Renal cortex interstitium (tissue), 11 donors: Measurements from ENCODE around the gene GPD1L. TPM values are rescaled to one million over a fixed set of nuclear protein-coding genes. Genes with fewer than 3 reads are reported as not detected.
"Not testable (repeated sequence)": the region's sequence is repeated elsewhere in the genome, so short reads cannot be mapped to it uniquely, and the experiment has no call there.

Experiments
- DNase-seq, 11 donors: peaks; one replicate each; pipeline ENCODE4 v3.0.0-alpha.2; 2013; ENCODE audit warnings: low read depth in 9 of 11, low spot score in 4 of 11; ENCODE audit errors: extremely low read depth in 1 of 11
- polyA plus RNA-seq, 3 donors: library from polyadenylated mRNA; unstranded; fragments of 120-200 nt; gene quantifications; one replicate each; pipeline ENCODE4 v1.2.1, GENCODE V29; 2013; ENCODE audit not compliant: insufficient read length in 3 of 3

GPD1L gene
- polyA plus RNA-seq, 3 donors, result 17.0 to 18.3 (median 17.9) TPM

- no peak for DNase-seq
These were observed 51.3 kb downstream of the GPD1L start for GRCh38 chr3:32157600-32158264.

DNA sequence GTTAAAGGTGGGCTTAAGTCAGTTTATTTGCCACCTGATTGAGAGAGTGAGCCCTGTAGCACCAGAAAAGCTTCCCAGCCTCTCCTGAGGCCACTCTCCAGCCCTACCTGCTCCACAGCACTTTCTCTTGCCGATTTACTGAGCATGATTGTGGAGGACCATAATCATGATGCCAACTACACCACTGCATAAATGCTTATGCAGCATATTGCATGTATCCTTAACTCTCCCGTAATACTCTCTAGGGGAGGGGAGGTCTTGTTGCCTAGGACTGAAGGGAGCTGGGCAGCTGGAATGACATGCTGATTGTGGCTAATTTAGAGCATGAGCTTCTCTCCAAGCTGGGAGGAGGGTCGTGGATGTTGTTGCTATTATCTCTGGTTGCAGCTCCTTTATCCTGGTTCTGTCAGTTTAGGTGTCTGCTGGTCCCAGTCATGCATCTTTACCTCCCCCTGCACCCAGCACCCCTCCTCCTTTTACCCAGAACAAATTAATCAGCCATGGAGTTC lies 54.3 kb downstream of the GPD1L start:
- no peak for DNase-seq

- no peak for DNase-seq
These were observed 59.0 kb downstream of the GPD1L start for GRCh38 chr3:32165442-32165841.

- no peak for DNase-seq
These were observed 60.2 kb downstream of the GPD1L start for GRCh38 chr3:32166654-32167053.

- DNase-seq, result no peak
These were observed 66.0 kb downstream of the GPD1L start for GRCh38 chr3:32172420-32172819.

- DNase-seq, result peak in 5 of 11 donors; percentile 26 to 64 (median 54)
These were observed 69.3 kb downstream of the GPD1L start for GRCh38 chr3:32175607-32176197.

GRCh38 chr3:32176989-32177701 lies 70.7 kb downstream of the GPD1L start:
- no peak for DNase-seq

DNA sequence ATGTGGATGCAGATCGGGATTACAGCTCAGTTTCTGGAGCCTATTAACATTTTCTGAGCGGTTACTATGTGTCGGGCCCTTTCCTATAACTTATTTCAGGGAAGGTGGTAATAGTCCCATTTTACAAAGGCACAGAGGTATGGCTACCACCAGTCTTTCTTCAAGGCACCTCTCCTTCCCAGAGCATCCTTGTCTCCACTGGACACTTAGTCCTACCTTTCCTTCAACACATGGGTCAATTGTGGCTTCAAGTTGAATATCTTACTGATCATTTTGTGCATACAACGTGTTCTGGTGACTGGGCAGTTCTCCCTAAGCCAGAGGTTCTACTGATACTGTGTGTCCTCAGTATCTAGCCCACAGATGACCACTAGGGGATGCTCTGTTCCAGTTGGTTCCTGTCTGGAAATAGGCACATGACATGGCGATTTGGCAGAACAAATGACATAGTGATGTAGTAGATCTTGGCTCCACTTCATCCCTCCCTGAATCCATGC lies 71.3 kb downstream of the GPD1L start:
- peak in 5 of 11 donors; percentile 42 to 62 (median 52) for DNase-seq

DNA sequence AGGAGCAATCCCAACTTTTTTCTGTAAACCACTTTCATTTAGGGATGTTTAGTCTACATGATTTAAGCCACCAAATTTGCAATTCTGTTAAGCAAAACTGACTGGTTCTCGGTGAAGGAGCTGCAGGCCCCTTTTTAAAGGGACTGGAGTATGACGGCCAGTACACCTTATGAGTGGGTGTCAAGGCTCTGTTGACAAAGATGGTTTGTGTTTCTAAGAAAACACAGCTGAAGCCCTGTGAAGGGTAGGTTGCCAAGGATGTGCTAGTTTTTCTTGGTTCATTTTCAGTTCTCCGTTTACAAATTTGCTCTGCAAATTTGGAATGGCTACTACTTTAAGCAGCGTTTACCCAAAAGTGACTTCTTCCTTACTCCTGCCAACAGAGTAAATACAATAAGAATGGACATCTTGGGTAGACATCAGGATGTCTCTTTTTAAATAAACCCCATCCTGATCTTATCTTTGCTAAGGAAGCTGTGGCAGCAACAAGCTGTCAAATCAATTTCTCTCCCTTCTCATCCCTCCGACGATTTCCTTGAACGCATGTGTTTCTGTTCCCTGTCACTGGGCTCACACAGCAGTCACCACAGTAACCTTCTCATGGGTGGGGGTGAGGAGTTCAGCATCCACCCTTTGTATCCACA lies 73.8 kb downstream of the GPD1L start:
- DNase-seq, result no peak

GRCh38 chr3:32181365-32181764 lies 74.9 kb downstream of the GPD1L start:
- DNase-seq, result peak in 3 of 11 donors; percentile 38 to 63 (median 54)

- DNase-seq, result no peak
These were observed 75.4 kb downstream of the GPD1L start for GRCh38 chr3:32181796-32182195.

GRCh38 chr3:32184187-32184730 lies 77.8 kb downstream of the GPD1L start:
- DNase-seq, result no peak

DNA sequence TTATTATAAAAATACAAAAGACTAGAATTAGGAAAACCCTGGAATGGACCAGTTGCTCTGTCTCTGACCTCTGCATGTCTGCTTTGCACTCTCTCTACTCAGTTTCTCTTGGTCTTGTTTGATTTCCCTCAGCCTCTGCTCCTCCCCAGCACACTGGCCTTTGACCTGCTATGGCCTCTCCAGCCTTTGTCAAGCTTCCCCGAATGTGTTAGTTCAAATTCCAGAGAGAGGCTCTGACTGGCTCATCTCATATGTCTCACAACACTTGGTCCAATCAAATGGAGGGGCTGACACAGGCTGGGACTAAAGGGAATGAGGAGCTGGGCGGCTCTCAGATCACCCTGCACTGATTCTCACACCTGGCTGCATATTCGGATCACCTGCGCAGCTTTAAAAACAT lies 79.7 kb downstream of the GPD1L start:
- DNase-seq, result no peak

GRCh38 chr3:32186876-32187275 lies 80.5 kb downstream of the GPD1L start:
- no peak for DNase-seq

DNA sequence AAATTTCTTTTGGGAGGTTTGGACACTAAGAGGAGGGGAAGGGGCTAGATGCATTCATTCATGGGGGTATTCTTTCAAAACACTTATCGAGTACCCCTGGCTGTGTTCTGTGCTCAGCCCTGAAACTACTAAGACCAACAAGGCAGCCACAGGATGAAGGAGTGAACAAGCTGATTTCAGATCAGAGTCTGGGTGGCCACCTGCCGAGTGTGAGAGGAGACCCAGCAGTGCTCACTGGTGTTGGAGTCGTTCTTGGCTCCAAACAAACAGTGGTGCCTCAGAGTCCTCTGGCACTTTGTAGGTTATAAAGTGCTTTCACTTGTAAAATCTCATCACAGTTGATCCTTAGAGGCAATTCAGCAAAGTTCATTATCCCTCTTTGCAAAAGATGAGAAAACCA lies 83.3 kb downstream of the GPD1L start:
- no peak for DNase-seq

DNA sequence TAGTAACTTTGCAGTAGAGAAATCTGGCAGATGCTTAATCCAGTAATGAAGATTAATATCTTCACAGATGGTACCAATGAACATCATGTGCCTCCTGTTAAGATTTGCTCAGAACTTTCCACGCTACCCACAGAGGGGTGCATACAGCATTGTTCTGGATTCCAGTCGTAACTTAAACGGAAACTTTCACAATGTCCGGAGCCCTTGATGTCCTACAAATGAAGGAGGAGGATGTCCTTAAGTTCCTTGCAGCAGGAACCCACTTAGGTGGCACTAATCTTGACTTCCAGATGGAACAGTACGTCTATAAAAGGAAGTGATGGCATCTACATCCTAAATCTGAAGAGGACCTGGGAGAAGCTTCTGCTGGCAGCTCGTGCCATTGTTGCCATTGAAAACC lies 84.1 kb downstream of the GPD1L start:
- not testable (repeated sequence) for DNase-seq

DNA sequence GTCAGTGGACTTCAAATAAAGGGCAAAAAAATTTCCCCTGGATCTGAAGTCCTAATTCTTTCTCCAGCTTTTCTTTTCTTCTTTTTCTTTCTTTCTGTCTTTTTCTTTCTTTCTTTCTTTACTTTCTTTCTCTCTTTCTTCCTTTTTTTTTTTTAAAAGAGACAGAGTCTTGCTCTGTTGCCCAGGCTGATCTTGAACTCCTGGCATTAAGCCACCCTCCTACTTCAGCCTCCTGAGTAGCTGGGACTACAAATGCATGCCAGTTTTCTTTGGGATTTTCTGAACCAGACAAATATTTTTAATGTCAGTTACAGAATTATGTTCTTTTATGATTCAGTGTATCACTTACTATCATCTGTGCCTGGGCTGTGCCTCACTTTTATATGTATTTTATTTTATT lies 86.7 kb downstream of the GPD1L start:
- DNase-seq, result no peak

DNA sequence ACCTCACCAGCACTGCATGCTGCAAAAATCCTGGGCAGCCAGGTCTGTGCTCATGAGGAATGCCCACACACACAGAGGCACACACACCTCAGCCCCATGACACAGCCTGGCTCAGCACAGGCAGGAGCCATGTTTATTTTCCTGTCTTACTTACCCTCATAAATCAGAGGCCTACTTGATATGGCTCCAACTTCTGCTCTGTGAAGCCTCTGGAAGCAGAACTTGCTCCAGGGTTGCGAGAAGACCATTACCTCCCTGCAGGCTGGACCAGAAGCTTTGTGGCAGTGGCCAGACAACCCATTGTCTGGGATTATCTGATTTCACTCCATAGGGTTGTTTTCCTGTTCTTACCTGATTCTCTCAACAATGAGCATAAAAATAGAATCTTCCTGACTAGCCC lies 88.2 kb downstream of the GPD1L start:
- no peak for DNase-seq

DNA sequence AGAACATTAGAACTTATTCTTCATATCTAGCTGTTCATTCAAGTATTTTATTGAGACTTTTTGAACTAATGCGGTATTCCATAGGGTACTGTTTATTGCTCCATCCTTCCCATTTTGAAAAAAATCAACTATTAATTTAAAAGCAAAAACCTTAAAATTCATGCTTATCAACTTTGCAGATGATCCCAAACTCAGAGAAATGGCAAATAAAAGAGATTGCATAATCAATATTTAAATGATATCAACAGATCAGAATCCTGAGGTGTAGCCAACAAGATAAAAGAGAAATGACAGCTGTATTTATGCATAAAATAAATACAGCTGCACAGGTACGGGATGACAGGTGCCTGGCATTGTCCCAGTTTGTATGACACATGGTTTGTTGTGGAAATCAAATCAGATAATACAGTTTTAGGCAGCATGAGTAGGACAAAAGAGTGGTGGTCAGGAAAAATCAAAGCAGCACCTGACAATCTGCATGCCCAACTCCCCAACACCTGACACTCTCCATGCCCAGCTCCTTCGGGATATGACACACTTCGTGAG lies 89.6 kb downstream of the GPD1L start:
- DNase-seq, result no peak
